K562 (cell line): ENCODE data around the gene UBE2D2. TPM values are rescaled to one million over a fixed set of nuclear protein-coding genes. Genes with fewer than 3 reads are reported as not detected.

Experiments used
- ATAC-seq: fragments of 200-7000 bp; cut with Tn5 transposase; 3 replicates; pipeline ENCODE4 v1.9.1; 2020; ENCODE audit warnings: moderate library complexity
- BruUV-seq: library from RNA; stranded (reverse); fragments of 400-500 nt; replicated peaks from 2 replicates; lab custom pipeline; 2021; lab: Mats Ljungman, UMichigan
- CTCF ChIA-PET: fragments of 300-600 bp; formaldehyde crosslinking; extraction: SDS; loops from one replicate; lab custom pipeline; 2021; ENCODE audit warnings: low intra/inter-chr PET ratio; lab: Yijun Ruan, JAX
- POLR2A ChIA-PET: fragments of 300-600, 350-650 bp; sonication (Branson Sonifier 250); formaldehyde crosslinking; extraction: SDS; loops from one replicate; lab custom pipeline; 2021; ENCODE audit warnings: antibody characterized with exemption, inconsistent platforms; lab: Yijun Ruan, JAX
- DNase-seq, 4 experiments: peaks; one replicate each; pipeline versions ENCODE4 v3.0.0 to v3.0.0-alpha.2; 2011 to 2018; ENCODE audit warnings: low spot score in 3 of 4, mixed read lengths in 3 of 4; ENCODE audit errors: extremely low read depth in 1 of 4
- FAIRE-seq: peaks from 2 replicates; lab custom pipeline; 2011; peaks lifted over from hg19 to GRCh38; lab: Jason Lieb, UNC
- H2AFZ ChIP-seq: 2 replicates; pipeline ENCODE4 v1.6.0; 2011; ENCODE audit warnings: low read depth, low read length, control low read depth, inconsistent platforms
- H3K27ac ChIP-seq: fragments of 200-600 bp; 3 replicates; pipeline ENCODE4 v1.8.0; 2011; ENCODE audit warnings: low read depth, mild to moderate bottlenecking, control low read depth, inconsistent platforms, low read length, moderate library complexity, mixed read lengths; ENCODE audit errors: extremely low read depth
- H3K27me3 ChIP-seq, 2 experiments: fragments of 300-600 bp in 1 of 2; 2 replicates in 1 of 2; 3 replicates in 1 of 2; pipeline versions ENCODE4 v1.6.0 to v1.8.0; 2011; ENCODE audit warnings: inconsistent platforms in 2 of 2, low read length in 2 of 2, mild to moderate bottlenecking in 1 of 2, mixed read lengths in 1 of 2, moderate library complexity in 1 of 2; ENCODE audit not compliant: control insufficient read depth in 2 of 2, insufficient read depth in 2 of 2
- H3K36me3 ChIP-seq: fragments of 300-600 bp; 3 replicates; pipeline ENCODE4 v1.8.0; 2011; ENCODE audit warnings: mild to moderate bottlenecking, low read length, inconsistent platforms; ENCODE audit not compliant: control insufficient read depth, insufficient read depth
- H3K4me1 ChIP-seq, 2 experiments: fragments of 200-600 bp in 1 of 2; replicated peaks in 1 of 2; 2 replicates in 1 of 2; 3 replicates in 1 of 2; pipeline versions ENCODE4 v1.5.1 to v1.8.0; 2011; ENCODE audit warnings: inconsistent platforms in 2 of 2, low read length in 2 of 2, mild to moderate bottlenecking in 1 of 2, mixed read lengths in 1 of 2, moderate library complexity in 1 of 2; ENCODE audit not compliant: control insufficient read depth in 2 of 2, insufficient read depth in 2 of 2
- H3K4me2 ChIP-seq: 2 replicates; pipeline ENCODE4 v1.6.1; 2011; ENCODE audit warnings: low read length, control low read depth, inconsistent platforms, mixed read lengths; ENCODE audit not compliant: insufficient read depth
- H3K4me3 ChIP-seq: fragments of 200-600 bp; sonication (generic), shearing (Covaris generic); 2 replicates; pipeline ENCODE4 v1.5.1; 2016; ENCODE audit warnings: control low read depth, inconsistent platforms
- H3K79me2 ChIP-seq: fragments of 200-600 bp; 3 replicates; pipeline ENCODE4 v1.8.0; 2011; ENCODE audit warnings: low read length, inconsistent platforms; ENCODE audit not compliant: control insufficient read depth, insufficient read depth
- H3K9ac ChIP-seq, 2 experiments: 2 replicates each; pipeline versions ENCODE4 v1.6.0 to v1.6.1; 2011; ENCODE audit warnings: low read depth in 2 of 2, low read length in 2 of 2, control low read depth in 1 of 2, inconsistent platforms in 1 of 2, mild to moderate bottlenecking in 1 of 2, mixed read lengths in 1 of 2; ENCODE audit not compliant: insufficient read depth in 1 of 2
- H3K9me1 ChIP-seq: one replicate; pipeline ENCODE4 v1.6.0; 2011; ENCODE audit warnings: inconsistent platforms, mild to moderate bottlenecking, low read length, moderate library complexity; ENCODE audit not compliant: control insufficient read depth, insufficient read depth
- H3K9me3 ChIP-seq: replicated peaks from 2 replicates; pipeline ENCODE4 v1.5.1; 2011; ENCODE audit warnings: low read depth, low read length, inconsistent platforms; ENCODE audit not compliant: control insufficient read depth, insufficient read depth
- H4K20me1 ChIP-seq: replicated peaks from 2 replicates; pipeline ENCODE4 v1.6.1; 2011; ENCODE audit warnings: low read length, inconsistent platforms, mixed read lengths; ENCODE audit not compliant: control insufficient read depth, insufficient read depth
- GABPB2 ChIP-seq: fragments of 250-450 bp; sonication (Bioruptor Pico); conservative IDR thresholded peaks from 2 replicates; pipeline ENCODE4 v1.5.1; 2021; ENCODE audit warnings: mild to moderate bottlenecking
- HDAC2 ChIP-seq: fragments of 450-650 bp; IDR thresholded peaks from 2 replicates; pipeline ENCODE4 v1.6.1; 2016; ENCODE audit warnings: mild to moderate bottlenecking
- MAFK ChIP-seq: IDR thresholded peaks from 2 replicates; pipeline ENCODE4 v1.6.1; 2011; ENCODE audit warnings: low read length, improper control_type of control experiment
- MCM2 ChIP-seq: fragments of 450-650 bp; IDR thresholded peaks from 2 replicates; pipeline ENCODE4 v1.6.1; 2017; ENCODE audit warnings: low read depth, mild to moderate bottlenecking
- NR2F6 ChIP-seq: fragments of 450-650 bp; formaldehyde crosslinking; IDR thresholded peaks from 2 replicates; pipeline ENCODE4 v1.4.0; 2020; ENCODE audit warnings: mild to moderate bottlenecking
- RUNX1 ChIP-seq: sonication (generic); IDR thresholded peaks from 2 replicates; pipeline ENCODE4 v1.6.1; 2016; ENCODE audit warnings: antibody characterized with exemption, low read depth
- SP1 ChIP-seq: sonication (generic); formaldehyde crosslinking; IDR thresholded peaks from 2 replicates; pipeline ENCODE4 v1.8.1; 2022; ENCODE audit warnings: mild to moderate bottlenecking, missing genetic modification reagents
- YBX1 ChIP-seq: fragments of 450-650 bp; IDR thresholded peaks from 2 replicates; pipeline ENCODE4 v1.7.1; 2016; ENCODE audit warnings: mild to moderate bottlenecking
- ZC3H8 ChIP-seq: fragments of 450-650 bp; IDR thresholded peaks from 2 replicates; pipeline ENCODE4 v1.6.1; 2017
- ZNF444 ChIP-seq: fragments of 250-450 bp; sonication (Bioruptor Pico); IDR thresholded peaks from 2 replicates; pipeline ENCODE4 v1.4.0; 2020; ENCODE audit warnings: mild to moderate bottlenecking, moderate library complexity
- ZNF583 ChIP-seq: fragments of 250-450 bp; sonication (Bioruptor Pico); IDR thresholded peaks from 2 replicates; pipeline ENCODE4 v1.4.0; 2020
- WGBS: fragments of 100-300 bp; shearing (Covaris generic); methylation state at CpG from one replicate; pipeline ENCODE4 v1.1.6; 2016; ENCODE audit warnings: low coverage, mixed read lengths; ENCODE audit not compliant: insufficient coverage; ENCODE audit errors: missing lambda C conversion rate; 5-methylcytosine and 5-hydroxymethylcytosine counted together
- in situ Hi-C: fragments of 300-500 bp; cut with MboI; formaldehyde crosslinking; loops from 4 replicates; pipeline ENCODE4 v1.15.0; 2018; ENCODE audit warnings: inconsistent platforms, mixed read lengths
- intact Hi-C: fragments of 100-400 bp; cut with micrococcal nuclease; formaldehyde crosslinking; loops from 2 replicates; pipeline ENCODE4 v1.14.2; 2022
- polyA plus RNA-seq, 8 experiments: library from polyadenylated mRNA; depleted of rRNA in 4 of 8; stranded (reverse) in 5 of 8; unstranded in 3 of 8; fragments of >200 nt; fragmentation: Nextera tagmentation in 2 of 8; fragmentation: Illumina TruSeq in 1 of 8; extraction: Ambion mirVana in 2 of 8; extraction: Trizol in 1 of 8; gene quantifications; 2 replicates each; pipeline versions ENCODE4 v1.2.1 to v1.2.3, GENCODE V29; 2011 to 2014; ENCODE audit warnings: inconsistent platforms in 1 of 8, missing spikeins in 1 of 8
- total RNA-seq, 7 experiments: library from RNA; depleted of rRNA in 6 of 7; stranded (reverse); fragments of >200 nt in 6 of 7; fragmentation: Illumina TruSeq in 2 of 7; extraction: Trizol in 2 of 7; gene quantifications; 2 replicates each; pipeline versions ENCODE4 v1.2.1 to v1.2.3, GENCODE V29; 2011 to 2021; ENCODE audit warnings: low replicate concordance in 1 of 7
- TF ChIP-seq, protein P1 (sequence below): fragments of 250-450 bp; sonication (Bioruptor Pico); IDR thresholded peaks from 2 replicates; pipeline ENCODE4 v1.5.0; 2020; ENCODE audit warnings: mild to moderate bottlenecking
- TF ChIP-seq, protein P2 (sequence below), 2 experiments: fragments of 450-650 bp in 1 of 2; sonication (generic) in 1 of 2; formaldehyde crosslinking in 1 of 2; IDR thresholded peaks in 1 of 2; conservative IDR thresholded peaks in 1 of 2; 2 replicates each; pipeline versions ENCODE4 v1.6.1 to v1.8.1; 2016 to 2023; ENCODE audit warnings: mild to moderate bottlenecking in 2 of 2, moderate library complexity in 2 of 2, inconsistent platforms in 1 of 2, missing genetic modification reagents in 1 of 2
- TF ChIP-seq, protein P3 (sequence below), 2 experiments: fragments of 450-650 bp; IDR thresholded peaks; 2 replicates each; pipeline ENCODE4 v1.6.1; 2016

The UBE2D2 gene
- total and polyA plus RNA-seq, 9 of the 15 experiments (the other 6 are each of a cell fraction or from before 2014, with no cell fraction given), result 53.6 to 198 (median 122) TPM

DNA sequence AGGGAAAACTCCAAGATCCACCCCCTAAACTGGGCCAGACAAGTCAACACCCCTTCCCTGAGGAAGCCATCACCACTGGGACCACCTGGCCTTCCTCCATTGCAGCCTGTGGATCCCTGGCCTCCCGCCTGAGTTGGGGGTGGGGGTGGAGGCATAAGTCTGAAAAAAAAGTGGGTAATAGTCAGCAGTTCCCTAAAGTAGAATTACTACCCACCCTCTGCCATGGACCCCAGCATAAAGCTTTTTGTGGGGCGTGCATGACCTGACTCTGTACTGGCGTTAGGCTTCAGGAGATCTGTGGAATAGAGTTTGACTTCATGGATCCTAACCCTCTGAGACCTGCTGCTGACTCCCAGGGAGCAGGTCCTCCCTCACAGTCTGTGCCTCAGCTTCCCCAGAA is 85.0 kb downstream of the UBE2D2 start:
- Histone ChIP-seq H2AFZ (no peak overlapping the region), H3K27me3 (no peaks in the 10 kb centered on the region), H3K36me3 (no peaks in the 10 kb centered on the region; the same call in 2 of the 3 replicates), H3K9me1 (no peaks in the 10 kb centered on the region), H3K9ac (peak overlapping the region in 1 of 2 experiments; percentile 1; a peak in 1 of 4 replicates), H3K27ac (no peak overlapping the region), H4K20me1 (peaks cover 5% of the 10 kb centered on the region; the same call in 1 of the 2 replicates), H3K9me3 (no peaks in the 10 kb centered on the region), H3K4me3 (no peak overlapping the region), H3K79me2 (peaks cover 36% of the 10 kb centered on the region), H3K4me1 (peaks cover 33 to 54% of the 10 kb centered on the region in 2 experiments), H3K4me2 (no peak overlapping the region)
- no TSS peak for BruUV-seq
- 81% methylated on average over 3 of the region's 3 CpGs for WGBS
- ChIA-PET CTCF (no interaction called here), POLR2A (no interaction called here)
- no peak for DNase-seq
- in situ Hi-C loops (no loop called here), intact Hi-C loops (no loop called here)
- no peak for ATAC-seq
- FAIRE-seq, result no peak
- TF ChIP-seq SP1 (CRISPR knock-in tag) (no peak), HDAC2 (no peak), MAFK (no peak), NR2F6 (CRISPR knock-in tag) (no peak), RUNX1 (no peak), ZC3H8 (no peak), GABPB2 (CRISPR knock-in tag) (no peak), MCM2 (no peak), ZNF444 (CRISPR knock-in tag) (no peak), ZNF583 (no peak), YBX1 (no peak)
- TF ChIP-seq, protein P1, sequence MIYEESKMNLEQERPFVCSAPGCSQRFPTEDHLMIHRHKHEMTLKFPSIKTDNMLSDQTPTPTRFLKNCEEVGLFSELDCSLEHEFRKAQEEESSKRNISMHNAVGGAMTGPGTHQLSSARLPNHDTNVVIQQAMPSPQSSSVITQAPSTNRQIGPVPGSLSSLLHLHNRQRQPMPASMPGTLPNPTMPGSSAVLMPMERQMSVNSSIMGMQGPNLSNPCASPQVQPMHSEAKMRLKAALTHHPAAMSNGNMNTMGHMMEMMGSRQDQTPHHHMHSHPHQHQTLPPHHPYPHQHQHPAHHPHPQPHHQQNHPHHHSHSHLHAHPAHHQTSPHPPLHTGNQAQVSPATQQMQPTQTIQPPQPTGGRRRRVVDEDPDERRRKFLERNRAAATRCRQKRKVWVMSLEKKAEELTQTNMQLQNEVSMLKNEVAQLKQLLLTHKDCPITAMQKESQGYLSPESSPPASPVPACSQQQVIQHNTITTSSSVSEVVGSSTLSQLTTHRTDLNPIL (CRISPR knock-in tag), result no peak
- TF ChIP-seq, protein P2, sequence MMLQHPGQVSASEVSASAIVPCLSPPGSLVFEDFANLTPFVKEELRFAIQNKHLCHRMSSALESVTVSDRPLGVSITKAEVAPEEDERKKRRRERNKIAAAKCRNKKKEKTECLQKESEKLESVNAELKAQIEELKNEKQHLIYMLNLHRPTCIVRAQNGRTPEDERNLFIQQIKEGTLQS (IDR thresholded peaks at IDR 0.05), result no peak
- TF ChIP-seq, protein P2 (CRISPR knock-in tag; conservative IDR thresholded peaks at IDR 0.05), result no peak
- TF ChIP-seq, protein P3, sequence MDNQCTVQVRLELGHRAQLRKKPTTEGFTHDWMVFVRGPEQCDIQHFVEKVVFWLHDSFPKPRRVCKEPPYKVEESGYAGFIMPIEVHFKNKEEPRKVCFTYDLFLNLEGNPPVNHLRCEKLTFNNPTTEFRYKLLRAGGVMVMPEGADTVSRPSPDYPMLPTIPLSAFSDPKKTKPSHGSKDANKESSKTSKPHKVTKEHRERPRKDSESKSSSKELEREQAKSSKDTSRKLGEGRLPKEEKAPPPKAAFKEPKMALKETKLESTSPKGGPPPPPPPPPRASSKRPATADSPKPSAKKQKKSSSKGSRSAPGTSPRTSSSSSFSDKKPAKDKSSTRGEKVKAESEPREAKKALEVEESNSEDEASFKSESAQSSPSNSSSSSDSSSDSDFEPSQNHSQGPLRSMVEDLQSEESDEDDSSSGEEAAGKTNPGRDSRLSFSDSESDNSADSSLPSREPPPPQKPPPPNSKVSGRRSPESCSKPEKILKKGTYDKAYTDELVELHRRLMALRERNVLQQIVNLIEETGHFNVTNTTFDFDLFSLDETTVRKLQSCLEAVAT (IDR thresholded peaks at IDR 0.05), result no peak
